GM12864 (cell line): ENCODE data around the gene ITGA1.

Experiments
- DNase-seq: peaks from one replicate; pipeline ENCODE4 v3.0.0-alpha.2; 2011; ENCODE audit warnings: low read depth
- H3K4me3 ChIP-seq: 2 replicates; pipeline ENCODE4 v1.5.1; 2011; ENCODE audit warnings: mild to moderate bottlenecking, low read depth, low read length, control low read depth
- CTCF ChIP-seq: IDR thresholded peaks from 2 replicates; pipeline ENCODE4 v1.5.1; 2011; ENCODE audit warnings: low read depth, mild to moderate bottlenecking, moderate library complexity, low read length, control low read depth, inconsistent platforms; ENCODE audit errors: missing control alignments

The ITGA1 gene

DNA sequence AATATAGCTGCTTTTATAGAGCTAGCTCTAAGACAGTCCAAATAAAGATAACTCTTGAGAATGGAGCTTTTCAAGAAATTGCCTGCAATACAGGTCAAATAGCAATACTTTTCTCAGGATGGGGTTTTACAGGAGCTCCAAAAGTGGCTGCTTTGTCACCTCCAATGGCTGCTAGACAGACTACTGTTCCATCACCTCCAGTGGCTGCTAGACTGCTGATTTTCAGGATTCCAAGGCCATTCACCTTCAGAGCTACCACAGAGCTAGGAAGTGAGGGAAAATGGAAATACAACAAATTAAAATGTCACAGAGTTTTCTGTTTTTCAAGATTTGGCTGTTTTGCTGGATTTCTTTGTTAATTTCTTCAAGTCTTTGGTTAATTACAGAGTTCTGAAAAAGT, 8.5 kb upstream of the ITGA1 start:
- H3K4me3 ChIP-seq: no peak overlapping the region
- DNase-seq: no peak
- TF ChIP-seq CTCF: no peak

- TF ChIP-seq CTCF: no peak
- no peak for DNase-seq
- no peak overlapping the region for H3K4me3 ChIP-seq
These were observed 4.3 kb upstream of the ITGA1 start for GRCh38 chr5:52783226-52783959.

GRCh38 chr5:52784737-52785136, 3.0 kb upstream of the ITGA1 start:
- no peak for TF ChIP-seq CTCF
- DNase-seq: no peak
- no peak overlapping the region for H3K4me3 ChIP-seq

DNA sequence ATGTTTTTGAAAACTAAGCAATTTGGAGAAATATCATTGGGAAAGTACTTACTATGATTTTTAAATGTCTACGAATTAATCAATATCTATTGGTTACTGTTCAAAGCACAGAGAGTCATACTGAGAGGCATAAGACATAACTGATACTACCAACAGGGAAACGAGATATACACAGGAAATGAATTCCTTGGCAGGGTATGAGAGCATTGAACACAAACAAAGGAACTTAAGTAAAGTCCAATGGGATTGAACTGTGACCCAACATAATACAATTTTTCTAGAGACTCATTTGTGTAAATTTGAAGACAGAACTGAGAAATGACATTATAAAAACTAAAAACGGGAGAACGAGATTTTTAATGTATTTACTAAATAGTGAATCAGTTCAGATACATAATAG, 1.3 kb upstream of the ITGA1 start:
- TF ChIP-seq CTCF: no peak
- no peak for DNase-seq
- no peak overlapping the region for H3K4me3 ChIP-seq

DNA sequence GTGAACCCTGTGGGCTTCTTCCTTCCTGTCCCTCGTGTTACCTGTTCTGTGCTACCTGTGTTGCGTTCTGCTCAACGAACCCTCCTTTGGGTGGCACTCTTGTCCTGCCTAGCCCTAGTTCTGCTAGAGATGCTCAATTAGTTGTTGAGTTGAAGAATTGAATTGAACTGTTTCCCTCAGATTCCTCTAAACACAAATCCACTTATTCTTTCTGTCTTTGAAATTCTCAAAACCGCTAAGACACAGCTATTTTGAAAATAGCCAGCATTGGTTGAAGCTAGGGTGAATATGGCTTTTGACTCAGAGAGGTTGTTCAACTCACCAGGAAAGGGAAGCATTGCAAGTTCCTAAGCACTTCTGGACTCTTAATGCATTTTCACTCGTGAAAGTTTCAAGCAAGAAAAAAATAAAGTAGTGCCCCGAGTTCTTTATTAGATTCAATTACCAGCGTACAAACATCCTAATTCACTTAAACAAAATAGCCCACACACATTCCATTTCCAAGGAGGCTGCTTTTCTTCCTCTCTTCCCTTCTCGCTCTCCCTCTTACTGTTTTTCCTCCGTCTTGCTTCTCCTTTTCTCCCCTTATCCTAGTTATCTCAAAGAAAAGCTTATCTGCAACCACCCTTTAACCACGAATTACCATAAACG, 642 bp upstream of the ITGA1 start:
- H3K4me3 ChIP-seq: peak overlapping the region; percentile 51; the same call in 1 of the 2 replicates
- peak; percentile 51 for TF ChIP-seq CTCF
- DNase-seq: no peak

DNA sequence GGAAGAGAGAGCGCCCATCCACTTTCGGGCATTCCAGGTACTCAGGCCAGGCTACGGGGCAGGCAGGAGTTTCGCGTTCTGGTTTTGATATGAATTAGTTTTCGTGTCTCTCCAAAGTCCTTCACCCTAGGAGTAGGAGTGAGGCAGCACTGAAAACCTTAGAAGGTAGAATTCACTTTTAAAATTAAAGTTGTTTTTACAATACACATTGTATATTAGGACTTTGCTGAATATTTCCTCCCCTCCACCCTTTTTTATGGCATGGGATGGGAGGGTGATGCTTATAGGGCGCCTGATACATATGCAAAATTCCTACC, 747 bp downstream of the ITGA1 start:
- H3K4me3 ChIP-seq: peak overlapping the region; percentile 51; the same call in 1 of the 2 replicates
- no peak for DNase-seq
- no peak for TF ChIP-seq CTCF

- no peak for DNase-seq
- no peak for TF ChIP-seq CTCF
- no peak overlapping the region for H3K4me3 ChIP-seq
These were observed 1.7 kb downstream of the ITGA1 start for GRCh38 chr5:52789378-52789777.
